Measurements from ENCODE around the gene SLC37A3. TPM values are rescaled to one million over a fixed set of nuclear protein-coding genes. Genes with fewer than 3 reads are reported as not detected.

The SLC37A3 gene
- total and polyA plus RNA-seq, 11 donors = 6.5 to 16.1 (median 9.5) TPM

- H3K4me3 ChIP-seq = no peak overlapping the region
- ATAC-seq (no peak), DNase-seq (peak in 1 of 5 donors; percentile 29)
- no peak for TF ChIP-seq CTCF (IDR thresholded peaks at IDR 0.05)
- TF ChIP-seq POLR2A (IDR thresholded peaks at IDR 0.05) = no peak
- peaks cover 0 to 53% (median 5%) of the 10 kb centered on the region in 12 donors for H3K4me1 ChIP-seq
- H3K27me3 ChIP-seq = no peaks in the 10 kb centered on the region
- intact Hi-C loops (cut with DNase I) = loop anchor here in 1 of 10 donors (5.0 kb wide), 1 partner anchor 145 kb away; no protein-coding TSS in a partner anchor
- peak overlapping the region in 1 of 12 donors; percentile 89 for H3K27ac ChIP-seq
- no peaks in the 10 kb centered on the region for H3K36me3 ChIP-seq
- peaks cover 0 to 6% (median 0%) of the 10 kb centered on the region in 12 donors for H3K9me3 ChIP-seq
- WGBS, 4 donors = 86 to 94% (median 87%) methylated on average over 4 of the region's 4 CpGs
These were observed 80.7 kb downstream of the SLC37A3 start for GRCh38 chr7:140317597-140317996.

GRCh38 chr7:140316165-140316661, 82.1 kb downstream of the SLC37A3 start:
- peak; percentile 72 to 97 (median 94) for ATAC-seq
- DNase-seq = peak; percentile 42 to 82 (median 70)
- H3K36me3 ChIP-seq = no peaks in the 10 kb centered on the region
- peak overlapping the region in 7 of 12 donors; percentile 3 to 45 (median 28) for H3K4me3 ChIP-seq
- no peak for TF ChIP-seq CTCF (IDR thresholded peaks at IDR 0.05)
- TF ChIP-seq POLR2A (IDR thresholded peaks at IDR 0.05) = no peak
- H3K9me3 ChIP-seq = peaks cover 0 to 18% (median 6%) of the 10 kb centered on the region in 12 donors
- no peaks in the 10 kb centered on the region for H3K27me3 ChIP-seq
- H3K27ac ChIP-seq = peak overlapping the region in 5 of 12 donors; percentile 1 to 89 (median 57)
- intact Hi-C loops (cut with DNase I) = loop anchor here in 1 of 10 donors (5.0 kb wide), 1 partner anchor 144 kb away; no protein-coding TSS in a partner anchor
- peaks cover 0 to 54% (median 5%) of the 10 kb centered on the region in 12 donors for H3K4me1 ChIP-seq
- 29 to 36% (median 31%) methylated on average over 7 of the region's 7 CpGs for WGBS, 4 donors

- TF ChIP-seq CTCF (IDR thresholded peaks at IDR 0.05) (no peak), POLR2A (IDR thresholded peaks at IDR 0.05) (no peak)
- Histone ChIP-seq H3K4me1 (peaks cover 0 to 54% (median 5%) of the 10 kb centered on the region in 12 donors), H3K4me3 (peak overlapping the region in 7 of 12 donors; percentile 3 to 45 (median 28)), H3K27ac (peak overlapping the region in 5 of 12 donors; percentile 30 to 89 (median 57)), H3K36me3 (no peaks in the 10 kb centered on the region), H3K27me3 (no peaks in the 10 kb centered on the region), H3K9me3 (peaks cover 0 to 19% (median 6%) of the 10 kb centered on the region in 12 donors)
- ATAC-seq (peak in 2 of 4 donors; percentile 12 to 28), DNase-seq (peak in 1 of 5 donors; percentile 33)
- intact Hi-C loops (cut with DNase I) = loop anchor here in 1 of 10 donors (5.0 kb wide), 1 partner anchor 143 kb away; no protein-coding TSS in a partner anchor
- WGBS, 4 donors = 62 to 67% (median 65%) methylated on average over 15 of the region's 15 CpGs
These were observed 82.7 kb downstream of the SLC37A3 start for GRCh38 chr7:140315498-140316164.

All from heart left ventricle (tissue), 16 donors.